Measurements from ENCODE around the gene SYNPR.
"Not testable (repeated sequence)": the region's sequence is repeated elsewhere in the genome, so short reads cannot be mapped to it uniquely, and the experiment has no call there.

Gene SYNPR

GRCh38 chr3:63617391-63617790 lies 339.3 kb downstream of the SYNPR start:
- no peak for DNase-seq (ENCODE audit: low read depth in 2 of 2)

GRCh38 chr3:63624941-63625560 lies 346.9 kb downstream of the SYNPR start:
- DNase-seq (ENCODE audit: low read depth in 2 of 2) = no peak

GRCh38 chr3:63631670-63632069 lies 353.6 kb downstream of the SYNPR start:
- DNase-seq (ENCODE audit: low read depth in 2 of 2) = no peak

GRCh38 chr3:63635186-63635585 lies 357.1 kb downstream of the SYNPR start:
- no peak for DNase-seq (ENCODE audit: low read depth in 2 of 2)

- no peak for DNase-seq (ENCODE audit: low read depth in 2 of 2)
Observed at GRCh38 chr3:63639806-63640205, 361.7 kb downstream of the SYNPR start.

- DNase-seq (ENCODE audit: low read depth in 2 of 2) = no peak
Observed at GRCh38 chr3:63642488-63642887, 364.4 kb downstream of the SYNPR start.

- no peak for DNase-seq (ENCODE audit: low read depth in 2 of 2)
Observed at GRCh38 chr3:63644212-63644797, 366.2 kb downstream of the SYNPR start.

- DNase-seq (ENCODE audit: low read depth in 2 of 2) = not testable (repeated sequence)
Observed at GRCh38 chr3:63644928-63645781, 367.0 kb downstream of the SYNPR start.

GRCh38 chr3:63652066-63652725 lies 374.1 kb downstream of the SYNPR start, which contains the start of gene SNTN:
SNTN (plus strand) TSS chr3:63652675; CDS start chr3:63652688, 13 bp downstream.
- DNase-seq (ENCODE audit: low read depth in 2 of 2) = no peak

GRCh38 chr3:63654211-63654610 lies 376.1 kb downstream of the SYNPR start:
- no peak for DNase-seq (ENCODE audit: low read depth in 2 of 2)

- DNase-seq (ENCODE audit: low read depth in 2 of 2) = no peak
Observed at GRCh38 chr3:63654931-63655330, 376.8 kb downstream of the SYNPR start.

GRCh38 chr3:63655519-63655918 lies 377.4 kb downstream of the SYNPR start:
- no peak for DNase-seq (ENCODE audit: low read depth in 2 of 2)

GRCh38 chr3:63656786-63657185 lies 378.7 kb downstream of the SYNPR start:
- DNase-seq (ENCODE audit: low read depth in 2 of 2) = no peak

- no peak for DNase-seq (ENCODE audit: low read depth in 2 of 2)
Observed at GRCh38 chr3:63661242-63661641, 383.1 kb downstream of the SYNPR start.

- DNase-seq (ENCODE audit: low read depth in 2 of 2) = no peak
Observed at GRCh38 chr3:63662011-63662410, 383.9 kb downstream of the SYNPR start.

- DNase-seq (ENCODE audit: low read depth in 2 of 2) = no peak
Observed at GRCh38 chr3:63662500-63662899, 384.4 kb downstream of the SYNPR start.
